OCI-LY7 (cell line): Measurements from ENCODE around the gene ADCY9. TPM values are rescaled to one million over a fixed set of nuclear protein-coding genes. Genes with fewer than 3 reads are reported as not detected.
"Not testable (repeated sequence)": the region's sequence is repeated elsewhere in the genome, so short reads cannot be mapped to it uniquely, and the experiment has no call there.

Source experiments
- BruUV-seq: library from RNA; stranded (reverse); fragments of 400-500 nt; replicated peaks from 2 replicates; lab custom pipeline; 2021; lab: Mats Ljungman, UMichigan
- CTCF ChIA-PET: fragments of 300-600 bp; sonication (Branson Sonifier 250); formaldehyde crosslinking; loops from one replicate; lab custom pipeline; 2022; ENCODE audit warnings: antibody characterized with exemption; ENCODE audit not compliant: unreplicated experiment; lab: Charles Lee
- POLR2A ChIA-PET: fragments of 300-600 bp; sonication (Branson Sonifier 250); formaldehyde crosslinking; loops from one replicate; lab custom pipeline; 2022; ENCODE audit warnings: antibody characterized with exemption; lab: Charles Lee
- DNase-seq: peaks from one replicate; pipeline ENCODE4 v3.0.0-alpha.2; 2015; ENCODE audit warnings: low spot score
- H2AFZ ChIP-seq: fragments of 200-600 bp; sonication (generic), shearing (Covaris generic); 2 replicates; pipeline ENCODE4 v1.6.1; 2014; ENCODE audit warnings: mild to moderate bottlenecking, antibody characterized with exemption, low read length, moderate library complexity
- H3K27ac ChIP-seq: fragments of 200-600 bp; sonication (generic); 2 replicates; pipeline ENCODE4 v1.5.1; 2014; ENCODE audit warnings: mixed run types, low read depth, mild to moderate bottlenecking, moderate library complexity, low read length, inconsistent platforms; ENCODE audit not compliant: poor library complexity, severe bottlenecking
- H3K36me3 ChIP-seq: fragments of 200-600 bp; sonication (generic); 2 replicates; pipeline ENCODE4 v1.6.1; 2014; ENCODE audit warnings: mild to moderate bottlenecking, antibody characterized with exemption, low read length, moderate library complexity, mixed read lengths; ENCODE audit not compliant: insufficient read depth
- H3K4me1 ChIP-seq: fragments of 200-600 bp; sonication (generic); 2 replicates; pipeline ENCODE4 v1.5.1; 2014; ENCODE audit warnings: mild to moderate bottlenecking, low read length; ENCODE audit not compliant: insufficient read depth, poor library complexity, severe bottlenecking
- H3K4me2 ChIP-seq: fragments of 200-600 bp; sonication (generic); 2 replicates; pipeline ENCODE4 v1.6.1; 2014; ENCODE audit warnings: mild to moderate bottlenecking, low read length
- H3K4me3 ChIP-seq: fragments of 200-600 bp; sonication (generic); 2 replicates; pipeline ENCODE4 v1.5.1; 2014; ENCODE audit warnings: mild to moderate bottlenecking, low read depth, low read length; ENCODE audit not compliant: poor library complexity, severe bottlenecking
- H3K79me2 ChIP-seq: fragments of 200-600 bp; sonication (generic); 2 replicates; pipeline ENCODE4 v1.6.1; 2016; ENCODE audit warnings: low read depth, mild to moderate bottlenecking, low read length, moderate library complexity, mixed read lengths; ENCODE audit not compliant: insufficient read depth
- H3K9me2 ChIP-seq: fragments of 200-600 bp; sonication (generic); 2 replicates; pipeline ENCODE4 v1.6.1; 2016; ENCODE audit warnings: mild to moderate bottlenecking, low read length, mixed read lengths; ENCODE audit not compliant: insufficient read depth
- H3K9me3 ChIP-seq: fragments of 200-600 bp; sonication (generic); 2 replicates; pipeline ENCODE4 v1.6.1; 2014; ENCODE audit warnings: mild to moderate bottlenecking, mixed run types, low read length, mixed read lengths
- H4K20me1 ChIP-seq: fragments of 200-600 bp; sonication (generic); 2 replicates; pipeline ENCODE4 v1.6.1; 2014; ENCODE audit warnings: mild to moderate bottlenecking, antibody characterized with exemption, low read length, moderate library complexity, mixed read lengths; ENCODE audit not compliant: insufficient read depth
- EZH2phosphoT487 ChIP-seq: fragments of 200-600 bp; sonication (generic); IDR thresholded peaks from 2 replicates; pipeline ENCODE4 v1.6.1; 2018; ENCODE audit warnings: low read depth, borderline replicate concordance, mild to moderate bottlenecking, mixed run types, antibody characterized with exemption, low read length, moderate library complexity, mixed read lengths
- intact Hi-C: fragments of 100-400 bp; cut with micrococcal nuclease; formaldehyde crosslinking; loops from one replicate; pipeline ENCODE4 v1.10.0; 2022; ENCODE audit not compliant: unreplicated experiment
- total RNA-seq, 2 experiments: library from RNA; depleted of rRNA in 1 of 2; stranded (reverse); fragments of >200 nt in 1 of 2; shearing (Covaris generic) in 1 of 2; gene quantifications; 2 replicates each; pipeline ENCODE4 v1.2.3, GENCODE V29; 2014 to 2022
- TF ChIP-seq, protein P1 (sequence below): fragments of 200-600 bp; sonication (generic); conservative IDR thresholded peaks from 2 replicates; pipeline ENCODE4 v1.5.1; 2014; ENCODE audit warnings: mild to moderate bottlenecking, antibody characterized with exemption, low read length, moderate library complexity, mixed read lengths

ADCY9 gene
- total RNA-seq, 2 experiments from 2014 or later: 0.22 to 0.34 TPM

DNA sequence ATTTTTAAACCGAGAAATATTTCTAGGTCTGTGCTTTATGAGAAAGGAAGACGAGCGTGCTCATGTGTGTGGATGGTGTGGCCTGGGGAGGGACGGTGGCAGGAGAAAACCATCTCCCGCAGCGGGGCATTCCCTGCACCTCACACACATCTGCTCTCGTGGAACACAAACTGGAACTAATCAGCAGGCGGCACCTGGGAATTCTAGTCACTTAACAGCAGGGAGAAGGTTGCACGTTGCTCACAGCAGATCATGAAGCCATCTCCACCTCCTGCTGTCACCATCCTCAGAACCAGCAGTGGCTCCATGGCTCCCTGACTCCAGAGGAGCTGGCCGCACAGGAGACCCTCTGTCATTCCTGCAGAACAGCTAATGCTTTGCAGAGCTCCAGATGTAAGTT lies 35.2 kb downstream of the ADCY9 start:
- TF ChIP-seq, protein P1, sequence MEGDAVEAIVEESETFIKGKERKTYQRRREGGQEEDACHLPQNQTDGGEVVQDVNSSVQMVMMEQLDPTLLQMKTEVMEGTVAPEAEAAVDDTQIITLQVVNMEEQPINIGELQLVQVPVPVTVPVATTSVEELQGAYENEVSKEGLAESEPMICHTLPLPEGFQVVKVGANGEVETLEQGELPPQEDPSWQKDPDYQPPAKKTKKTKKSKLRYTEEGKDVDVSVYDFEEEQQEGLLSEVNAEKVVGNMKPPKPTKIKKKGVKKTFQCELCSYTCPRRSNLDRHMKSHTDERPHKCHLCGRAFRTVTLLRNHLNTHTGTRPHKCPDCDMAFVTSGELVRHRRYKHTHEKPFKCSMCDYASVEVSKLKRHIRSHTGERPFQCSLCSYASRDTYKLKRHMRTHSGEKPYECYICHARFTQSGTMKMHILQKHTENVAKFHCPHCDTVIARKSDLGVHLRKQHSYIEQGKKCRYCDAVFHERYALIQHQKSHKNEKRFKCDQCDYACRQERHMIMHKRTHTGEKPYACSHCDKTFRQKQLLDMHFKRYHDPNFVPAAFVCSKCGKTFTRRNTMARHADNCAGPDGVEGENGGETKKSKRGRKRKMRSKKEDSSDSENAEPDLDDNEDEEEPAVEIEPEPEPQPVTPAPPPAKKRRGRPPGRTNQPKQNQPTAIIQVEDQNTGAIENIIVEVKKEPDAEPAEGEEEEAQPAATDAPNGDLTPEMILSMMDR: no peak
- no peak for TF ChIP-seq EZH2phosphoT487
- DNase-seq: no peak
- intact Hi-C loops: no loop called here
- Histone ChIP-seq H3K27ac (no peak overlapping the region), H3K4me2 (no peak overlapping the region), H2AFZ (no peak overlapping the region), H3K9me2 (no peaks in the 10 kb centered on the region), H3K79me2 (no peaks in the 10 kb centered on the region), H3K9me3 (no peaks in the 10 kb centered on the region), H4K20me1 (no peaks in the 10 kb centered on the region), H3K36me3 (no peaks in the 10 kb centered on the region), H3K4me1 (no peaks in the 10 kb centered on the region), H3K4me3 (no peak overlapping the region)
- no TSS peak for BruUV-seq
- POLR2A ChIA-PET: interaction anchor here (0.7 to 0.8 kb wide), 2 partner anchors 14 to 112 kb away, joined by 4 read pairs; no protein-coding TSS in a partner anchor
- CTCF ChIA-PET: no interaction called here

DNA sequence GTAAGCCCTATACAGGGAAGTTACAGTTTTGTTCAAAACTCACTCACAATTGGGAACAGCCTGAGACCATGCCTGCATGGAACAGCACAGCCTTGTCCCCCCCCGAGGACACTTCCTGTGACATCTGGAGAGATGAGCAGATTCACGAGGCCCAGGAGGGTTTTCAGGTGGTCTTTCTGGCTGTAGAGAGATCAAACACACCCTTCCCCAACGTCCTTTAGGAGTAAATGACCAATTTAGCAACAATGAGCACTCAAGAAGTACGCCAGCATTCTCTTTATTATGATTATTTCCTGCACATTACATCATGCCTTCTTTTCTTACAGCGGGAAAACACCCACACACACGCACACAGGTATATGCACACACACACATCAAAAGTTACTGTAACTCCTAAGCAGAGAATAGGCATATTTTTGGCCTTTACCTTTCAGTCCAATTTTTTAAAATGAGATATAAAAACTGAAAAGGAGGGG lies 39.0 kb downstream of the ADCY9 start:
- no peaks in the 10 kb centered on the region for H3K36me3 ChIP-seq
- no peak overlapping the region for H3K4me3 ChIP-seq
- no peaks in the 10 kb centered on the region for H3K4me1 ChIP-seq
- ChIA-PET CTCF (no interaction called here), POLR2A (no interaction called here)
- TF ChIP-seq, protein P1: no peak
- no peak for TF ChIP-seq EZH2phosphoT487
- no peaks in the 10 kb centered on the region for H4K20me1 ChIP-seq
- DNase-seq: no peak
- BruUV-seq: no TSS peak
- no peaks in the 10 kb centered on the region for H3K9me2 ChIP-seq
- no peaks in the 10 kb centered on the region for H3K9me3 ChIP-seq
- H3K27ac ChIP-seq: no peak overlapping the region
- intact Hi-C loops: no loop called here
- H3K79me2 ChIP-seq: no peaks in the 10 kb centered on the region
- H2AFZ ChIP-seq: no peak overlapping the region
- H3K4me2 ChIP-seq: no peak overlapping the region

DNA sequence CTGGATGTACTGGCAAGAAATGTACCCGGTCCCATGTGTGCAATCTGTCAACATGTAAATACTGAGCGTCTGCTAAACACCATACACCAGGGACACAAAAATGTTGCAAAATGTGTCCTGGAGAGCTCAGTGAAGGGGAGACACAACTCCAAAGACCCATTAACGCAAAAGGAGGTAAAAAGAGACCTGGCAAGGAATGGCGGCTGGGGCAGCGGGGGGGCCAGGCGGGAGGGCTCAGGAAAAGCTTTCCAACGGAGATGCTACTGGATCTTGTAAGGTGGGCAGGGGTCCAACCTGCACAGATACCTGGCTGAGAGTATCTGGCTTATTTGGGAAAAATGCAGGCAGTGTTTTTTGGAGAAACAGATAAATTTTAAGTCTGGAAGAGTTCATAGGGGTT lies 40.7 kb downstream of the ADCY9 start:
- POLR2A ChIA-PET: no interaction called here
- Histone ChIP-seq H3K4me3 (no peak overlapping the region), H3K36me3 (no peaks in the 10 kb centered on the region), H2AFZ (no peak overlapping the region), H3K9me3 (no peaks in the 10 kb centered on the region), H3K4me1 (no peaks in the 10 kb centered on the region), H3K4me2 (no peak overlapping the region), H4K20me1 (no peaks in the 10 kb centered on the region), H3K9me2 (no peaks in the 10 kb centered on the region), H3K27ac (no peak overlapping the region), H3K79me2 (no peaks in the 10 kb centered on the region)
- CTCF ChIA-PET: interaction anchor here (0.6 kb wide), 1 partner anchor 667 kb away, joined by 3 read pairs; no protein-coding TSS in a partner anchor
- no peak for DNase-seq
- intact Hi-C loops: no loop called here
- no peak for TF ChIP-seq EZH2phosphoT487
- TF ChIP-seq, protein P1: no peak
- BruUV-seq: no TSS peak

DNA sequence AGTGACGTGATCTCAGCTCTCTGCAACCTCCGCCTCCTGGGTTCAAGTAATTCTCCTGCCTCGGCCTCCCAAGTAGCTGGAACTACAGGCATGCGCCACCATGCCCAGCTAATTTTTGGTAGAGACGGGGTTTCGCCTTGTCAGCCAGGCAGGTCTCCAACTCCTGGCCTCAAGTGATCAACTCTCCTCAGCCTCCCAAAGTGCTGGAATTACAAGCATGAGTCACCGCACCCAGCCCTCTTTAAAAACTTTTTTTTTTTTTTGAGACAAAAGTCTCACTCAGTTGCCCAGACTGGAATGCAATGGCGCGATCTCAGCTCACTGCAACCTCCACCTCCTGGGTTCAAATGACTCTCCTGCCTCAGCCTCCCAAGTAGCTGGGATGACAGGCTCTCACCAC lies 43.1 kb downstream of the ADCY9 start:
- CTCF ChIA-PET: not testable (repeated sequence)

More for the DNA sequence above, 43.1 kb downstream of the ADCY9 start:
- intact Hi-C loops, H2AFZ ChIP-seq, H3K4me1 ChIP-seq, H3K9me2 ChIP-seq, POLR2A ChIA-PET, H3K79me2 ChIP-seq, H3K4me3 ChIP-seq, H4K20me1 ChIP-seq, H3K9me3 ChIP-seq, H3K4me2 ChIP-seq, DNase-seq, BruUV-seq, H3K27ac ChIP-seq, H3K36me3 ChIP-seq: not testable (repeated sequence)
